Trophoblast cell (in vitro differentiated cells and primary cell): ENCODE results near the gene TIMP1.
A peak's percentile ranks its signal among the peaks of the same experiment; 100 is the strongest.

Source experiments
- DNase-seq, 2 donors: peaks; one replicate each; pipeline ENCODE4 v3.0.0-alpha.2; 2016
- H2AFZ ChIP-seq: 2 replicates; pipeline ENCODE4 v1.6.1; 2013; ENCODE audit warnings: low read length, moderate library complexity, mild to moderate bottlenecking; ENCODE audit not compliant: insufficient read depth, poor library complexity
- H2AK5ac ChIP-seq: 2 replicates; pipeline ENCODE4 v1.6.1; 2013; ENCODE audit warnings: mild to moderate bottlenecking, low read length
- H2BK120ac ChIP-seq: 2 replicates; pipeline ENCODE4 v1.6.1; 2013; ENCODE audit warnings: low read length, mild to moderate bottlenecking, moderate library complexity; ENCODE audit not compliant: insufficient read depth, poor library complexity
- H2BK12ac ChIP-seq: 2 replicates; pipeline ENCODE4 v1.6.1; 2013; ENCODE audit warnings: mild to moderate bottlenecking, low read length, moderate library complexity
- H2BK5ac ChIP-seq: 2 replicates; pipeline ENCODE4 v1.6.1; 2013; ENCODE audit warnings: low read length, low read depth, moderate library complexity, mild to moderate bottlenecking; ENCODE audit not compliant: poor library complexity
- H3K14ac ChIP-seq: 2 replicates; pipeline ENCODE4 v1.6.1; 2013; ENCODE audit warnings: mild to moderate bottlenecking, low read length
- H3K18ac ChIP-seq: 2 replicates; pipeline ENCODE4 v1.6.1; 2013; ENCODE audit warnings: mild to moderate bottlenecking, low read length
- H3K23ac ChIP-seq: 2 replicates; pipeline ENCODE4 v1.6.1; 2013; ENCODE audit warnings: low read length
- H3K27ac ChIP-seq: 2 replicates; pipeline ENCODE4 v1.5.1; 2013; ENCODE audit warnings: low read depth, mild to moderate bottlenecking, inconsistent platforms, low read length, moderate library complexity
- H3K27me3 ChIP-seq: 2 replicates; pipeline ENCODE4 v1.6.1; 2013; ENCODE audit warnings: inconsistent platforms, mild to moderate bottlenecking, low read length, moderate library complexity; ENCODE audit not compliant: insufficient read depth
- H3K36me3 ChIP-seq, 2 experiments: 1 replicate in 1 of 2; 2 replicates in 1 of 2; pipeline ENCODE4 v1.6.1; 2013; ENCODE audit warnings: low read length in 2 of 2, mild to moderate bottlenecking in 2 of 2, moderate library complexity in 1 of 2; ENCODE audit not compliant: insufficient read depth in 2 of 2, control insufficient read depth in 1 of 2
- H3K4ac ChIP-seq: 2 replicates; pipeline ENCODE4 v1.6.1; 2013; ENCODE audit warnings: low read depth, mild to moderate bottlenecking, low read length, moderate library complexity
- H3K4me1 ChIP-seq, 2 experiments: 1 replicate in 1 of 2; 2 replicates in 1 of 2; pipeline ENCODE4 v1.6.1; 2013; ENCODE audit warnings: low read length in 2 of 2, mild to moderate bottlenecking in 2 of 2, moderate library complexity in 1 of 2; ENCODE audit not compliant: insufficient read depth in 2 of 2, control insufficient read depth in 1 of 2
- H3K4me2 ChIP-seq: 2 replicates; pipeline ENCODE4 v1.6.1; 2013; ENCODE audit warnings: inconsistent platforms, mild to moderate bottlenecking, low read length, moderate library complexity
- H3K4me3 ChIP-seq: 2 replicates; pipeline ENCODE4 v1.5.1; 2013; ENCODE audit warnings: mild to moderate bottlenecking, low read depth, low read length, inconsistent platforms
- H3K79me1 ChIP-seq: one replicate; pipeline ENCODE4 v1.6.1; 2013; ENCODE audit warnings: low read length
- H3K79me2 ChIP-seq: 2 replicates; pipeline ENCODE4 v1.6.1; 2013; ENCODE audit warnings: low read length, mild to moderate bottlenecking; ENCODE audit not compliant: control insufficient read depth, insufficient read depth, poor library complexity
- H3K9ac ChIP-seq: 2 replicates; pipeline ENCODE4 v1.6.1; 2013; ENCODE audit warnings: mild to moderate bottlenecking, low read length
- H3K9me3 ChIP-seq: 2 replicates; pipeline ENCODE4 v1.6.1; 2013; ENCODE audit warnings: low read depth, mild to moderate bottlenecking, control low read depth, inconsistent platforms, low read length; ENCODE audit not compliant: insufficient read depth
- H4K12ac ChIP-seq: 2 replicates; pipeline ENCODE4 v1.6.1; 2013; ENCODE audit warnings: low read depth, mild to moderate bottlenecking, low read length, moderate library complexity
- H4K8ac ChIP-seq: 2 replicates; pipeline ENCODE4 v1.6.1; 2013; ENCODE audit warnings: low read depth, mild to moderate bottlenecking, low read length, moderate library complexity
- H4K91ac ChIP-seq: one replicate; pipeline ENCODE4 v1.6.1; 2013; ENCODE audit warnings: low read depth, mild to moderate bottlenecking, low read length, moderate library complexity
- WGBS: extraction: QIAGEN DNeasy Blood & Tissue Kit; methylation state at CpG from one replicate; pipeline ENCODE4 v1.1.7; 2013; ENCODE audit warnings: missing lambda C conversion rate; ENCODE audit not compliant: insufficient read length, insufficient coverage; ENCODE audit errors: extremely low coverage; 5-methylcytosine and 5-hydroxymethylcytosine counted together

Gene TIMP1

DNA sequence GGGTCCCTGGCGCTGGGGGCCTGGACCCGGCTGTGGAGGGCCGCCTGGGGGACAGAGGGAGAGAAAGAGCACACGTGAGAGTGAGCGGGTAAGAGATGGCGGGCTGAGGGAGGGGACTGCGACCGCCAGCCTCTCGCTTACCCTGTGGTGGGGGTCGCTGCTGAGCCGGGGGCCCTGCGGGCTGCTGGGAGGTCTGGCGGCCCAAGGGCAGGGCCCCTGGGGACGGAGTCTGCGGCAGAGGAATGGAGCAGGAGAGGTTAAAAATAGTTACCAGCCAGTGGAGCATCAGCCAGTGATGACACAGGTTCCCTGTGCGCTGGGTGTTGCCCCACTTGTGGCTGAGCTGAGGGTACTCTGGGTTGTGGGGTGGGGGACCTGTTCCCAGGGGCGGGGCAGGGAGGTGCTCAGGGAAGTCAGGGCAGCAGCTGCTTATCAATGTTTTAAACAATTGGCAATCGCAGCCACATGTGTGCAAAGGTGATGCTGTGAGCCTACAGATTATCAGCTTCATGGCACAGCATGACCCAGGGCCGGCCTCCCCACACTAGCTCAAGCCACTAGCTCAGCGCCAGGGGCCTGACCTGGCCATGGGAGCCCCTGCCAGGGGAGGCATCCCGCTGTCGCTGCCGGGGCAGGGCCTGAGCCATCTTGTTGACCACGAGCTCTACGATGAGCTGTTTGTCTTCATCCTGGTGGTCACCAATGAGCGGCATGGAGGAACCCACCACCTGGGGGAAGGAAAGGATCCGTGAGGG, 7.5 kb upstream of the TIMP1 start:
- Histone ChIP-seq H3K27me3 (no peaks in the 10 kb centered on the region), H4K8ac (peak overlapping the region; percentile 97), H2BK12ac (peak overlapping the region; percentile 93), H3K4me3 (no peak overlapping the region), H3K36me3 (peaks cover 15 to 19% of the 10 kb centered on the region in 2 experiments), H3K14ac (peak overlapping the region; percentile 99), H4K12ac (peak overlapping the region; percentile 92), H3K4me2 (peak overlapping the region; percentile 42), H3K23ac (no peak overlapping the region), H3K9ac (no peak overlapping the region), H3K27ac (peak overlapping the region; percentile 93), H3K4ac (peak overlapping the region; percentile 77), H3K18ac (peak overlapping the region; percentile 99), H3K4me1 (peaks cover 22 to 29% of the 10 kb centered on the region in 2 experiments), H3K9me3 (peaks cover 2% of the 10 kb centered on the region), H2BK120ac (peak overlapping the region; percentile 89), H2AK5ac (peak overlapping the region; percentile 77), H3K79me1 (peaks cover 15% of the 10 kb centered on the region), H4K91ac (peak overlapping the region; percentile 99), H2AFZ (peak overlapping the region; percentile 74), H2BK5ac (peak overlapping the region; percentile 99), H3K79me2 (peaks cover 3% of the 10 kb centered on the region)
- no peak for DNase-seq
- no CpG with 5 or more reads among the region's 27 CpGs for WGBS

DNA sequence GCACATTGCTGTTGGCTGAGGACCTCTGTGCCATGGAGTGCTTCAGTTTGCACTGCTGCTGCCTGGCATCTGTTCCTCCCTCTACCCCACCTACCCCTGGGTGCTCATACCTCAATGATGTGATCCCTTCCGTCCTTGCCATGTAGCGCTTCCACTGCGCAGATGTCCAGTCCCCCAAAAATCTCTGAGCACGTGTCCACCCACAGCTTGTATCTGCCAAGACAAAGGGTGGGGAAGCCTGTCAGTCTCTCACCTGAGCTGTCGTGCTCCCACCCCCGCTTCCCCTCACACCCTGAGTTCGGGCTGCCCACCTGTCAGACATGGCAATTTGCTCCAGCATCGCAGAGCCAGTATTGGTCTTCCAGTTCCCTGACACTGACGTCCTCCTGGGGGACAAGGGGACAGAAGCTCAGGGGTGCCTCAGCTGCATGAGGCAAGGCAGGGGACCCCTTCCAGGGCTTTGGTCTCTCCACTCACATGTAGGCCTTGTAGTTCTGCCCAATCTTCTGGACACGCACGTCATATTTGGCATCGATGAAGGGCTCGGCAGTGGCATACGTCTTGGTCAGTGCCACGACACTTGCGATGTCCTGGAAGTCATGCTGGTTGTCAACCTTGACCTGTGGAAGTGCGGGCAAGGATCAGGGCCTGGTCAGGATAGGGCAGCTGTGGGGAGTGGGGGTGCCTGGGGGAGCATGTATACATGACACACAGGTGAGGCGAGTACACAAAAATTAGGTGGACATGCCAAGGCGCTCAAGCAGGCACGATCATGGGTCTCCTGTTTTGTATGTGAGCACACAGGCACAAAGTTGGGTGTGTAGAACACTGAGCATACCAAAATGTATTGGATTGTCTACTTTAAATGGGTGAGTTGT, 6.0 kb upstream of the TIMP1 start:
- no CpG with 5 or more reads among the region's 20 CpGs for WGBS
- no peak for DNase-seq

DNA sequence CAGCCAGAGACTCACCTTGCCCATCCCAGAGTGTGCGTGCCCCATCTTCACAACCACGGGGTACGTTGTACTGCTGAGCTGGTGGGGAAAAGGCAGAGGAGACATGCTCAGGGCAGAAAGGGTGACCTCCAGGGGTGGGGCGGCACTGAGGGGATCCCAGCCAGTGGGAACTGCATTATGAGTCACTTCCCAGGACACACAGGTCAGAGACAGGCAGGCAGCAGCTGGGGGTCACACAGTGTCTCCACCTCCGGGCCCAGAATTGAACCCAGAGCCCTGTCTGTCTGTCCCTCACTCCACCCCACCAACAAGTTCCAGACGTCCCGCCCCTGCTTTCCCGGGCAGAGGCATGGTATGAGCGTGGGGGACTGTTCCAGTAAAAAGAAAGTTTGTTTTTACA, 4.8 kb upstream of the TIMP1 start:
- Histone ChIP-seq H3K18ac (no peak overlapping the region), H4K91ac (no peak overlapping the region), H3K9ac (no peak overlapping the region), H2BK120ac (no peak overlapping the region), H4K12ac (no peak overlapping the region), H3K9me3 (no peaks in the 10 kb centered on the region), H3K4me1 (peaks cover 25 to 33% of the 10 kb centered on the region in 2 experiments), H3K79me2 (peaks cover 4% of the 10 kb centered on the region), H3K4me3 (no peak overlapping the region), H3K4me2 (no peak overlapping the region), H2AK5ac (no peak overlapping the region), H3K27ac (no peak overlapping the region), H3K36me3 (no peaks in the 10 kb centered on the region), H3K4ac (no peak overlapping the region), H3K23ac (no peak overlapping the region), H2AFZ (no peak overlapping the region), H3K14ac (no peak overlapping the region), H3K79me1 (peaks cover 20% of the 10 kb centered on the region), H2BK12ac (peak overlapping the region; percentile 11), H4K8ac (no peak overlapping the region), H3K27me3 (no peaks in the 10 kb centered on the region), H2BK5ac (no peak overlapping the region)
- WGBS = no CpG with 5 or more reads among the region's 9 CpGs
- DNase-seq = no peak

More for the DNA sequence above, 6.0 kb upstream of the TIMP1 start:
- Histone ChIP-seq H3K14ac (no peak overlapping the region), H3K36me3 (peaks cover 7 to 9% of the 10 kb centered on the region in 2 experiments), H3K18ac (no peak overlapping the region), H3K4ac (no peak overlapping the region), H2AFZ (no peak overlapping the region), H3K4me2 (no peak overlapping the region), H3K27me3 (no peaks in the 10 kb centered on the region), H3K27ac (no peak overlapping the region), H2BK12ac (peak overlapping the region; percentile 16), H4K12ac (no peak overlapping the region), H4K8ac (no peak overlapping the region), H3K23ac (no peak overlapping the region), H3K9me3 (peaks cover 2% of the 10 kb centered on the region), H3K9ac (no peak overlapping the region), H3K4me3 (no peak overlapping the region), H3K4me1 (peaks cover 22 to 29% of the 10 kb centered on the region in 2 experiments), H2BK5ac (no peak overlapping the region), H4K91ac (no peak overlapping the region), H2BK120ac (no peak overlapping the region), H3K79me1 (peaks cover 15% of the 10 kb centered on the region), H2AK5ac (no peak overlapping the region), H3K79me2 (peaks cover 3% of the 10 kb centered on the region)

DNA sequence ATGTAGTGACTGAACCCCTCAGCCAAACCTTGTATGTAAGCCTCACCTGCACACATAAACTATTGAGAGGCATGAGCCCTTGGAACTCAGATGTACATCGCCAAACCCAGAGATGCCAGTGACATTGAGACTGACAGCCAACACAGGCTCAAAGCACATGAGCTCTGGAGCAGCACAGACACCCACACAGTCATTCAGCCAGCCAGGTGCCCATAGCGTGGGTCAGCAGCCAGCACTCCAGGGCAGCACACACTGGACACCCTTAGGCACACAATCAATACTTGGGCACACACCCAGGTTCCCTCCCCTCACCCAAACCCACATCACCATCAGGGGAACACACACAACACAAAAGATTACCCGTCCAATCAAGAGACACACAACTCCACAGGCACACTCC, 4.3 kb upstream of the TIMP1 start:
- H3K4ac ChIP-seq = peak overlapping the region; percentile 12
- peak overlapping the region; percentile 82 for H2BK12ac ChIP-seq
- peak overlapping the region; percentile 15 for H2AK5ac ChIP-seq
- H3K4me1 ChIP-seq = peaks cover 24 to 30% of the 10 kb centered on the region in 2 experiments
- H2BK120ac ChIP-seq = peak overlapping the region; percentile 63
- H2AFZ ChIP-seq = no peak overlapping the region
- peaks cover 22% of the 10 kb centered on the region for H3K79me1 ChIP-seq
- peak overlapping the region; percentile 57 for H4K91ac ChIP-seq
- no peak overlapping the region for H3K23ac ChIP-seq
- H3K36me3 ChIP-seq = no peaks in the 10 kb centered on the region
- H3K27ac ChIP-seq = no peak overlapping the region
- no peaks in the 10 kb centered on the region for H3K9me3 ChIP-seq
- no peak for DNase-seq
- H4K8ac ChIP-seq = no peak overlapping the region
- peak overlapping the region; percentile 29 for H3K14ac ChIP-seq
- no peak overlapping the region for H3K4me3 ChIP-seq
- no peak overlapping the region for H2BK5ac ChIP-seq
- WGBS = no CpG with 5 or more reads among the region's 3 CpGs
- H3K18ac ChIP-seq = no peak overlapping the region
- H3K4me2 ChIP-seq = no peak overlapping the region
- peaks cover 5% of the 10 kb centered on the region for H3K79me2 ChIP-seq
- no peak overlapping the region for H4K12ac ChIP-seq
- H3K27me3 ChIP-seq = no peaks in the 10 kb centered on the region
- no peak overlapping the region for H3K9ac ChIP-seq
